ENCODE measurements around the gene VN1R5. TPM values are rescaled to one million over a fixed set of nuclear protein-coding genes. Genes with fewer than 3 reads are reported as not detected.

The VN1R5 gene
- total and polyA plus RNA-seq, 4 donors: not detected

DNA sequence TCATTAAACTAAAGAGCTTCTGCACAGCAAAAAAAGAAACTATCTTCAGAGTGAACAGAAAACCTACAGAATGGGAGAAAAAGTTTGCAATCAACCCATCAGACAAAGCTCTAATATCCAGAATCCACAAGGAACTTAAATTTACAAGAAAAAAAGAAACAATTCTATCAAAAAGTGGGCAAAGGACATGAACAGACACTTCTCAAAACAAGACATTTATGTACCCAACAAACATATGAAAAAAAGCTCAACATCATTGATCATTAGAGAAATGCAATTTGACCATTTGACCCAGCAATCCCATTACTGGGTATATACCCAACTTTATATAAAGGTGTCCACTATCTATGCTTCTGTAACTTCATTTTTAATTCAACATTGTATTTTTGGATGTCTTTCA, 31.1 kb upstream of the VN1R5 start:
- H3K9ac ChIP-seq (ENCODE audit: insufficient read depth in 1 of 2, low read length in 2 of 2): no peak overlapping the region
- no peak overlapping the region for H3K4me3 ChIP-seq
- peaks cover 0 to 12% (median 3%) of the 10 kb centered on the region in 4 donors for H3K9me3 ChIP-seq (ENCODE audit: control insufficient read depth in 4 of 4, insufficient read depth in 3 of 4, low read length in 3 of 4)
- H3K4me1 ChIP-seq (ENCODE audit: control insufficient read depth in 5 of 5, insufficient read depth in 5 of 5, low read length in 5 of 5): no peaks in the 10 kb centered on the region
- ATAC-seq (ENCODE audit: insufficient read depth, low FRiP score) (no peak), DNase-seq (no peak)
- TF ChIP-seq, protein P1, sequence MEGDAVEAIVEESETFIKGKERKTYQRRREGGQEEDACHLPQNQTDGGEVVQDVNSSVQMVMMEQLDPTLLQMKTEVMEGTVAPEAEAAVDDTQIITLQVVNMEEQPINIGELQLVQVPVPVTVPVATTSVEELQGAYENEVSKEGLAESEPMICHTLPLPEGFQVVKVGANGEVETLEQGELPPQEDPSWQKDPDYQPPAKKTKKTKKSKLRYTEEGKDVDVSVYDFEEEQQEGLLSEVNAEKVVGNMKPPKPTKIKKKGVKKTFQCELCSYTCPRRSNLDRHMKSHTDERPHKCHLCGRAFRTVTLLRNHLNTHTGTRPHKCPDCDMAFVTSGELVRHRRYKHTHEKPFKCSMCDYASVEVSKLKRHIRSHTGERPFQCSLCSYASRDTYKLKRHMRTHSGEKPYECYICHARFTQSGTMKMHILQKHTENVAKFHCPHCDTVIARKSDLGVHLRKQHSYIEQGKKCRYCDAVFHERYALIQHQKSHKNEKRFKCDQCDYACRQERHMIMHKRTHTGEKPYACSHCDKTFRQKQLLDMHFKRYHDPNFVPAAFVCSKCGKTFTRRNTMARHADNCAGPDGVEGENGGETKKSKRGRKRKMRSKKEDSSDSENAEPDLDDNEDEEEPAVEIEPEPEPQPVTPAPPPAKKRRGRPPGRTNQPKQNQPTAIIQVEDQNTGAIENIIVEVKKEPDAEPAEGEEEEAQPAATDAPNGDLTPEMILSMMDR (IDR thresholded peaks at IDR 0.05; ENCODE audit: control extremely low read depth, extremely low read depth): no peak
- no peak overlapping the region for H3K27ac ChIP-seq (ENCODE audit: low read depth in 1 of 2, low read length in 1 of 2)
- H3K36me3 ChIP-seq (ENCODE audit: control insufficient read depth in 4 of 4, insufficient read depth in 4 of 4, low read length in 4 of 4): no peaks in the 10 kb centered on the region
- H3K27me3 ChIP-seq (ENCODE audit: control insufficient read depth in 3 of 3, insufficient read depth in 3 of 3, low read length in 2 of 3): no peaks in the 10 kb centered on the region

DNA sequence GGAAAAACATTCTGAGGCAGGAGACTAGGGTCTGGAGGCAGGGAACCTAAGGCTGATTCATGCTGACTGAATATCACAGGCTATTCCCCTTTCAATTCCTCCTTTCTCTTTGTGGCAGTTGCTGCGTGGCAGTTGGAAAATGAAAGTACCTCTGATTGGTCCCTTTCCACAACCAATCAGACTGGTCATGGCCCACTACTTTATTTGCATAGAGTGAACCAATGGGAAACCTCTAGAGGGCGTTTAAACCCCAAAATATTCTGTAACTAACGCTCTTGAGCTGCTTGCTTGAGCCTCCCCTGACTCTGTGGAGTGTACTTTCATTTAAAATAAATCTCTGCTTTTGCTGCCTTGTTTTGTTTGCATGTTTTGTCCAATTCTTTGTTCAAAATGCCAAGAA, 27.7 kb upstream of the VN1R5 start:
- no peaks in the 10 kb centered on the region for H3K36me3 ChIP-seq (ENCODE audit: control insufficient read depth in 4 of 4, insufficient read depth in 4 of 4, low read length in 4 of 4)
- no peaks in the 10 kb centered on the region for H3K27me3 ChIP-seq (ENCODE audit: control insufficient read depth in 3 of 3, insufficient read depth in 3 of 3, low read length in 2 of 3)
- DNase-seq (no peak), ATAC-seq (ENCODE audit: insufficient read depth, low FRiP score) (no peak)
- no peaks in the 10 kb centered on the region for H3K4me1 ChIP-seq (ENCODE audit: control insufficient read depth in 5 of 5, insufficient read depth in 5 of 5, low read length in 5 of 5)
- no peak overlapping the region for H3K27ac ChIP-seq (ENCODE audit: low read depth in 1 of 2, low read length in 1 of 2)
- H3K4me3 ChIP-seq: no peak overlapping the region
- 55 to 67% methylated on average over 3 of the region's 3 CpGs for WGBS, 2 donors
- TF ChIP-seq, protein P1 (IDR thresholded peaks at IDR 0.05; ENCODE audit: control extremely low read depth, extremely low read depth): no peak
- H3K9ac ChIP-seq (ENCODE audit: insufficient read depth in 1 of 2, low read length in 2 of 2): no peak overlapping the region
- H3K9me3 ChIP-seq (ENCODE audit: control insufficient read depth in 4 of 4, insufficient read depth in 3 of 4, low read length in 3 of 4): peaks cover 0 to 12% (median 2%) of the 10 kb centered on the region in 4 donors

GRCh38 chr1:247241691-247242090, 14.2 kb upstream of the VN1R5 start:
- no peak overlapping the region for H3K9ac ChIP-seq (ENCODE audit: insufficient read depth in 1 of 2, low read length in 2 of 2)
- H3K9me3 ChIP-seq (ENCODE audit: control insufficient read depth in 4 of 4, insufficient read depth in 3 of 4, low read length in 3 of 4): peaks cover 0 to 7% (median 3%) of the 10 kb centered on the region in 4 donors
- no peak for ATAC-seq (ENCODE audit: insufficient read depth, low FRiP score)
- no peaks in the 10 kb centered on the region for H3K27me3 ChIP-seq (ENCODE audit: control insufficient read depth in 3 of 3, insufficient read depth in 3 of 3, low read length in 2 of 3)
- H3K36me3 ChIP-seq (ENCODE audit: control insufficient read depth in 4 of 4, insufficient read depth in 4 of 4, low read length in 4 of 4): no peaks in the 10 kb centered on the region
- no peaks in the 10 kb centered on the region for H3K4me1 ChIP-seq (ENCODE audit: control insufficient read depth in 5 of 5, insufficient read depth in 5 of 5, low read length in 5 of 5)
- no peak for DNase-seq
- H3K27ac ChIP-seq (ENCODE audit: low read depth in 1 of 2, low read length in 1 of 2): no peak overlapping the region
- WGBS, 2 donors: 79 to 86% methylated on average over 2 of the region's 2 CpGs
- TF ChIP-seq, protein P1 (IDR thresholded peaks at IDR 0.05; ENCODE audit: control extremely low read depth, extremely low read depth): no peak
- H3K4me3 ChIP-seq: no peak overlapping the region

DNA sequence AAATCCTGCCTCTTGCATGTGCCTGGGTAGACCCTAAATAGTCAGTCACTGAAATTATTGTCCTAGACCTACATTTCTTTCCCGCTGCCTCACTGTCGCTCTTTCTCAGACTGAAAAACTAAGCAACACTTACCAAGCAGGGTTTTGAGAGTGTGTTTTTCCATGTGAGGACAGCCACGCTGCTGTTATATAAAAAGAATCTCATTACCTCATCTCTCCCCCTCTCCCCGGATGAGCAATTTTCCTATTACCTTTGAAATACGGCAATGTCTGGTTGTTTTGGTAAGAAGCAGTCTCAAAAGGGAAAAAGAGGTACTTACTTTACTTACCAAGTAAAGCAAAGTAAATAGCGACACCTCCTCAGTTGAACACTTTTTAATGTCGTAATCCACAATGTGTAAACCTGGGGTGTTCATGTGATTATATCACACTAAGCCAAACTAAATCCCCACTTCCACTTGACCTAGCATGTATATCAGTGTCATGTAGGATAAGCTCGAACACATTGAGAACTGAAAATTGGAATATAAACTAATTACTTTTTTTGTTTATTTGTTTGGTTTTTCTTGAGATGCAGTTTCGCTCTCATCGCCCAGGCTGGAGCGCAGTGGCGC, 12.2 kb upstream of the VN1R5 start:
- no peak overlapping the region for H3K9ac ChIP-seq (ENCODE audit: insufficient read depth in 1 of 2, low read length in 2 of 2)
- TF ChIP-seq, protein P1 (IDR thresholded peaks at IDR 0.05; ENCODE audit: control extremely low read depth, extremely low read depth): no peak
- no peak overlapping the region for H3K27ac ChIP-seq (ENCODE audit: low read depth in 1 of 2, low read length in 1 of 2)
- no peak for DNase-seq
- no peaks in the 10 kb centered on the region for H3K4me1 ChIP-seq (ENCODE audit: control insufficient read depth in 5 of 5, insufficient read depth in 5 of 5, low read length in 5 of 5)
- H3K36me3 ChIP-seq (ENCODE audit: control insufficient read depth in 4 of 4, insufficient read depth in 4 of 4, low read length in 4 of 4): no peaks in the 10 kb centered on the region
- peaks cover 0 to 7% (median 4%) of the 10 kb centered on the region in 4 donors for H3K9me3 ChIP-seq (ENCODE audit: control insufficient read depth in 4 of 4, insufficient read depth in 3 of 4, low read length in 3 of 4)
- no peaks in the 10 kb centered on the region for H3K27me3 ChIP-seq (ENCODE audit: control insufficient read depth in 3 of 3, insufficient read depth in 3 of 3, low read length in 2 of 3)
- no peak overlapping the region for H3K4me3 ChIP-seq
- ATAC-seq (ENCODE audit: insufficient read depth, low FRiP score): no peak
- 91 to 96% methylated on average over 12 of the region's 12 CpGs for WGBS, 2 donors
